ENCODE measurements around the gene RAB7B.

DNA sequence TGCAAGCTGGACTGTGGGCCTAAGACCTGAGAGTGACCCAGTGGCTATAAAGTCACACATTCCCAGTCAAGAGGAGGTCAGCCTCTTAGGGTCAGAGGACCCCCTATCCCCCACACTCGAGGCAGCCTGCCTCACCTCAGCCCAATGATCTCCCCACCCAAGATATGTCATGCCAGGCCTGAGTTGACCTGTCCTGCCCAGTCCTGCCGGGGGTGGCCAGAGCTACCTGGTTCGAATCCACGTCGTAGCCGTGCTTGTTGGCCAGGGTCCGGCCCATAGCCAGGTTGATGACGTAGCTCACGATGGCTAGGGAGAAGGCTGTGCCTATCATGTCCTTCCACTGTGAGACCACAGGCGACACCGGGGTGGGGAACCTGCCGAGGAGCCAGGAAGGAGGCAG lies 75.5 kb downstream of the RAB7B start:
- TF ChIP-seq, protein P1, sequence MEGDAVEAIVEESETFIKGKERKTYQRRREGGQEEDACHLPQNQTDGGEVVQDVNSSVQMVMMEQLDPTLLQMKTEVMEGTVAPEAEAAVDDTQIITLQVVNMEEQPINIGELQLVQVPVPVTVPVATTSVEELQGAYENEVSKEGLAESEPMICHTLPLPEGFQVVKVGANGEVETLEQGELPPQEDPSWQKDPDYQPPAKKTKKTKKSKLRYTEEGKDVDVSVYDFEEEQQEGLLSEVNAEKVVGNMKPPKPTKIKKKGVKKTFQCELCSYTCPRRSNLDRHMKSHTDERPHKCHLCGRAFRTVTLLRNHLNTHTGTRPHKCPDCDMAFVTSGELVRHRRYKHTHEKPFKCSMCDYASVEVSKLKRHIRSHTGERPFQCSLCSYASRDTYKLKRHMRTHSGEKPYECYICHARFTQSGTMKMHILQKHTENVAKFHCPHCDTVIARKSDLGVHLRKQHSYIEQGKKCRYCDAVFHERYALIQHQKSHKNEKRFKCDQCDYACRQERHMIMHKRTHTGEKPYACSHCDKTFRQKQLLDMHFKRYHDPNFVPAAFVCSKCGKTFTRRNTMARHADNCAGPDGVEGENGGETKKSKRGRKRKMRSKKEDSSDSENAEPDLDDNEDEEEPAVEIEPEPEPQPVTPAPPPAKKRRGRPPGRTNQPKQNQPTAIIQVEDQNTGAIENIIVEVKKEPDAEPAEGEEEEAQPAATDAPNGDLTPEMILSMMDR (IDR thresholded peaks at IDR 0.05), result no peak
- TF ChIP-seq EP300 (IDR thresholded peaks at IDR 0.05) (no peak), POLR2A (IDR thresholded peaks at IDR 0.05; ENCODE audit: low read length) (no peak), ELK1 (IDR thresholded peaks at IDR 0.05; ENCODE audit: low read depth, low read length) (no peak), CEBPB (IDR thresholded peaks at IDR 0.05) (no peak), EHF (CRISPR knock-in tag; IDR thresholded peaks at IDR 0.05) (no peak), MAX (IDR thresholded peaks at IDR 0.05) (no peak), RAD21 (conservative IDR thresholded peaks at IDR 0.05 in 1 of 2, IDR thresholded peaks at IDR 0.05 in 1 of 2) (no peak)
